ENCODE measurements around the gene PPM1F.
"Not testable (repeated sequence)": the region's sequence is repeated elsewhere in the genome, so short reads cannot be mapped to it uniquely, and the experiment has no call there.

The PPM1F gene

GRCh38 chr22:21889251-21889990 lies 63.2 kb downstream of the PPM1F start:
- no peak for DNase-seq (ENCODE audit: low spot score)

GRCh38 chr22:21887841-21888240 lies 64.8 kb downstream of the PPM1F start:
- DNase-seq (ENCODE audit: low spot score), result no peak

- DNase-seq (ENCODE audit: low spot score), result not testable (repeated sequence)
These were observed 68.7 kb downstream of the PPM1F start for GRCh38 chr22:21883930-21884329.

- not testable (repeated sequence) for DNase-seq (ENCODE audit: low spot score)
These were observed 69.8 kb downstream of the PPM1F start for GRCh38 chr22:21882754-21883333.

GRCh38 chr22:21881841-21882753 lies 70.6 kb downstream of the PPM1F start:
- no peak for DNase-seq (ENCODE audit: low spot score)

- peak; percentile 58 for DNase-seq (ENCODE audit: low spot score)
These were observed 76.0 kb downstream of the PPM1F start for GRCh38 chr22:21876486-21877176.

GRCh38 chr22:21874953-21875352 lies 77.7 kb downstream of the PPM1F start:
- not testable (repeated sequence) for DNase-seq (ENCODE audit: low spot score)

GRCh38 chr22:21873619-21874018 lies 79.0 kb downstream of the PPM1F start:
- DNase-seq (ENCODE audit: low spot score), result no peak

GRCh38 chr22:21872741-21873140 lies 79.9 kb downstream of the PPM1F start:
- not testable (repeated sequence) for DNase-seq (ENCODE audit: low spot score)
